ENCODE results near the gene DEPDC5.
"Not testable (repeated sequence)": the region's sequence is repeated elsewhere in the genome, so short reads cannot be mapped to it uniquely, and the experiment has no call there.

Gene DEPDC5

GRCh38 chr22:31815383-31815814 lies 61.6 kb downstream of the DEPDC5 start:
- DNase-seq (ENCODE audit: low read depth): not testable (repeated sequence)

- no peak for DNase-seq (ENCODE audit: low read depth)
Observed at GRCh38 chr22:31816750-31817149, 62.9 kb downstream of the DEPDC5 start.

GRCh38 chr22:31818481-31819392 lies 64.9 kb downstream of the DEPDC5 start:
- DNase-seq (ENCODE audit: low read depth): peak; percentile 67

- DNase-seq (ENCODE audit: low read depth): no peak
Observed at GRCh38 chr22:31820655-31821054, 66.8 kb downstream of the DEPDC5 start.

GRCh38 chr22:31821572-31821971 lies 67.8 kb downstream of the DEPDC5 start:
- DNase-seq (ENCODE audit: low read depth): no peak

GRCh38 chr22:31822523-31822922 lies 68.7 kb downstream of the DEPDC5 start:
- DNase-seq (ENCODE audit: low read depth): no peak

GRCh38 chr22:31825513-31825912 lies 71.7 kb downstream of the DEPDC5 start:
- no peak for DNase-seq (ENCODE audit: low read depth)

GRCh38 chr22:31826443-31826842 lies 72.6 kb downstream of the DEPDC5 start:
- no peak for DNase-seq (ENCODE audit: low read depth)

GRCh38 chr22:31828739-31829138 lies 74.9 kb downstream of the DEPDC5 start:
- DNase-seq (ENCODE audit: low read depth): no peak

GRCh38 chr22:31829505-31829904 lies 75.7 kb downstream of the DEPDC5 start:
- peak; percentile 90 for DNase-seq (ENCODE audit: low read depth)

- DNase-seq (ENCODE audit: low read depth): no peak
Observed at GRCh38 chr22:31830721-31831070, 76.9 kb downstream of the DEPDC5 start.

GRCh38 chr22:31833930-31834329 lies 80.1 kb downstream of the DEPDC5 start:
- DNase-seq (ENCODE audit: low read depth): no peak

GRCh38 chr22:31836010-31836409 lies 82.2 kb downstream of the DEPDC5 start:
- DNase-seq (ENCODE audit: low read depth): no peak

GRCh38 chr22:31838917-31839316 lies 85.1 kb downstream of the DEPDC5 start:
- DNase-seq (ENCODE audit: low read depth): no peak

GRCh38 chr22:31839986-31840385 lies 86.2 kb downstream of the DEPDC5 start:
- DNase-seq (ENCODE audit: low read depth): no peak

- DNase-seq (ENCODE audit: low read depth): no peak
Observed at GRCh38 chr22:31840585-31840984, 86.8 kb downstream of the DEPDC5 start.

- DNase-seq (ENCODE audit: low read depth): no peak
Observed at GRCh38 chr22:31841078-31841827, 87.4 kb downstream of the DEPDC5 start.

GRCh38 chr22:31843526-31843925 lies 89.7 kb downstream of the DEPDC5 start:
- DNase-seq (ENCODE audit: low read depth): no peak

- DNase-seq (ENCODE audit: low read depth): no peak
Observed at GRCh38 chr22:31844941-31845340, 91.1 kb downstream of the DEPDC5 start.

- DNase-seq (ENCODE audit: low read depth): no peak
Observed at GRCh38 chr22:31846161-31847115, 92.6 kb downstream of the DEPDC5 start.

- DNase-seq (ENCODE audit: low read depth): no peak
Observed at GRCh38 chr22:31848411-31848810, 94.6 kb downstream of the DEPDC5 start.

- DNase-seq (ENCODE audit: low read depth): no peak
Observed at GRCh38 chr22:31850135-31850534, 96.3 kb downstream of the DEPDC5 start.
